IPS DF 4.7 (cell line): ENCODE results near the gene VWCE.

ENCODE experiments used
- DNase-seq: peaks from one replicate; pipeline ENCODE4 v3.0.0-alpha.2; 2013; ENCODE audit warnings: low spot score; ENCODE audit errors: extremely low read depth

Gene VWCE

GRCh38 chr11:61287338-61287977 lies 7.7 kb downstream of the VWCE start:
- DNase-seq: no peak

- no peak for DNase-seq
Measured at GRCh38 chr11:61283613-61284012, 11.5 kb downstream of the VWCE start.

DNA sequence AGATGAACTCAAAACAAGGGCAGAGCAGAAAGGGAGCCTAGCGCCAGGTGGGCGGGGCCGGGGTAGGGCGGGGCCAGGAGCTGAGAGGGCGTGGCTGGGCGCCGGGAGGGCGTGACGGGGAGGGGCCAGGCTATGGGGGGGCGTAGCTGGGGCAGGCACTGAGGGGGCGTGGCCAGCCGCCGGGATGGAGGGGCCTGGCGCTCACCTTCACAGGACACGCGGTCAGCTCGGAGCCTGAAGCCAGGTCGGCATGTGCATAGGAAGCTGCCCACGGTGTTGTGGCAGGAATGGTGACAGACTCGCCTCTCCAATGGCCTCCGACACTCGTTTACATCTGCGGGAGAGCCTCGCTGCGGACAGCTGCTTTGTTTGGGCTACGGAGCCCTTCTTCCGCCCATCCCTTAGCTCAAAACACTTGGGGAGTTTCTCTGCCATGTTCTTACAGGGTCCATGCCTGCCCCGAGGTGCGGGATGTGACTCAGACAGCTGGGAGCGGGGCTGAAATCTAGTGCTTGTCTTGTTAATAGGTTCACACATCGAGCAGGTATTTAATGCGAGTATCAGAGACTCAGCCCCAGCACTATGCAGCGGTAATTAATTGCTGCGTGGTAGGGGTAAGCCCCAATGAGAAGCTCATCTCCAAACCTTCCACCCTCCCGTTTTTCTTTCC lies 13.4 kb downstream of the VWCE start:
- no peak for DNase-seq

GRCh38 chr11:61280883-61281580 lies 14.1 kb downstream of the VWCE start:
- DNase-seq: no peak

GRCh38 chr11:61279934-61280659 lies 15.0 kb downstream of the VWCE start:
- DNase-seq: no peak

DNA sequence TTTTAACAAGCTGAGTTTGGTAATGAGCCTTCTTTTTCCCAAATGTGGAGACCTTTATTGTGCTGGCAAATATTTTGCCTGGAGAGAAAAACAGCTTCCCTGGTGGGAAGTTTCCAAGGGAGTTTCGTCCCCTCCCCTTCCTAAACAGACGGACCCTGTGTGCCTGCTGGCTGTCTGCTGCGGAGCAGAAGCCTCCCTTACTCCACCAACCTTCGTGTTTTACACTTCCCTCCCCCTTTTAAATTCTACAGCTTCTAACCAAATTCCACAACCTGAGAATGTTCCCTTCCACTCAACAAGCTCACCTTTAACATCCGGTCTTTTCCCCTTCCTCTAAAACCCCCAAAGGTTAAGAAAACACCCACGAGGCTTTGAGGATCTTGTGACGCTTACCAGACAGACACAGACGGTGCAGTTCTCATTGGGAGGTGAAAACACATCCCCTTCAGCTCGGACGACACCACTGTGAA lies 17.1 kb downstream of the VWCE start:
- DNase-seq: no peak

- no peak for DNase-seq
Measured at GRCh38 chr11:61277186-61278000, 17.7 kb downstream of the VWCE start.

GRCh38 chr11:61275191-61275590 lies 19.9 kb downstream of the VWCE start:
- no peak for DNase-seq

- no peak for DNase-seq
Measured at GRCh38 chr11:61274084-61274483, 21.0 kb downstream of the VWCE start.

- DNase-seq: no peak
Measured at GRCh38 chr11:61273178-61274078, 21.7 kb downstream of the VWCE start.

DNA sequence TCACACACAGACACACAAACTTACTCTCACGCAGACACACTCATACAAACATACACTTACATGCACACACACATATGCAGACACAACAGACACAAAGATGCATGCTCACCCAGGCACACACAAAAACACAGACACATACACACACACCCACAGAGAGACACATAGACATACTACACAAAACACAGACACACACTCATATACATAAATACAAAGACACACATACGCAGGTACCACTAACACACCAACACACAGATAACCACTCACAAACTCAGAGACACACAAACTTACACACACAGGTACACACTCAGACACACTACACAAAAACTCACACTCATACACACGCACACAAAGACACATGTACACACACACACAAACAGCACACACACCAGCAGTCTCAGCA lies 22.4 kb downstream of the VWCE start:
- DNase-seq: no peak

- no peak for DNase-seq
Measured at GRCh38 chr11:61270354-61271076, 24.6 kb downstream of the VWCE start.

- no peak for DNase-seq
Measured at GRCh38 chr11:61268588-61269250, 26.4 kb downstream of the VWCE start.

DNA sequence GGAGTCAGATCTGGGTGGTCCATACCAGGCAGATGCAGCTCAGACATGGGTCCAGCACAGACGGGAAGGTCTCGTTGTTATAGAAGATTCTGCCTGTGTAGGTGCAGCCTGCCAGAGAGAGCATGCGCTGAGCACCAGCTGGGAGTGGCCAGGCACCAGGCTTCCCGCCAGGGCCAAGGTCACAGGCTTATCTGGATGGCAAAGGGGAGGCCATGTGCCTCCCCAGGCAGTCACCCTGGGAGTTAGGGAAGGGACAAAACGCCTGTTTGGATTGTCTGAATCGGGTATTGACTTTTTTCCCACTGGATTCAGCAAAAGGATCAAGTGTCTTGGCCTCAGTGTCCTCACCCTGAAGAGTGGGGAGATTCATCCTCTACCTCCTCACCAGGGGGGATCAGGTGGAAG lies 27.7 kb downstream of the VWCE start:
- no peak for DNase-seq

DNA sequence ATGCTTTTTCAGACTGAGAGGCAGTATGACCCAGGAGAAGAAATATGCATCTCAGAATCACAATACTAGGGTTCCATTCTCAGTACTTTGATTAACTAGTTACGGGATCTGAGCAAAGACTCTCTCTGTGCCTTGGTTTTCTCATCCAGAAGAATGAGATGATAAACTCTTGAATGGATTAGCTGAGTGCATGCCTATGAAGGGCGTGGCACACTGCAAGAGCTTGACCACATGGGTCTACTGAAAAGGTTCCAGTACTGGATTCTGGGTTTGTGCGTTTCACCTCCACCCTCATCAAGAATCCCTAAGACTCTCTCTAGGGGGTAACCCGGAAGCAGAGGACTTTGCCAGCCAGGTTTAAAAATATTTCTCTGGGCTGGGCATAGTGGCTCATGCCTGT lies 28.5 kb downstream of the VWCE start:
- DNase-seq: no peak

GRCh38 chr11:61265357-61265756 lies 29.8 kb downstream of the VWCE start:
- DNase-seq: no peak

DNA sequence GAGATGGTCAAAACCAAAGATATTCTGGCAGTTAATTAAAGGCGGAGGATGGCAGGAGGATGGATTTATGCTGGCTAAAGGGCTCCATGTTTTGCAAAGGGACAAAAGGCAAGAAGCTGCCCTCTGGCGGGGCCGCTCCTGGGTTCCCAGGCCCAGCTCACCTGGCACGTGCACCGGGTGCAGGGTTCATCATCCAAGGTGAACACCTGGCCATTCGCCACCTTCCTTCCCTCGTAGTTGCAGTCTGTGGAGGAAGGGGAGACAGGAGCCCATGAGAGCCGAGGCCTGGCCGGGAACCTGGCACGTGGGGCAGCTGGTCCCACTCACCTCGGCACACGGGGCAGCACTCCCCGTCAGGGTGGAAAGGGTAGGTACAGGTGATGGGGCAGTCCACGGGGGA lies 30.3 kb downstream of the VWCE start:
- no peak for DNase-seq

DNA sequence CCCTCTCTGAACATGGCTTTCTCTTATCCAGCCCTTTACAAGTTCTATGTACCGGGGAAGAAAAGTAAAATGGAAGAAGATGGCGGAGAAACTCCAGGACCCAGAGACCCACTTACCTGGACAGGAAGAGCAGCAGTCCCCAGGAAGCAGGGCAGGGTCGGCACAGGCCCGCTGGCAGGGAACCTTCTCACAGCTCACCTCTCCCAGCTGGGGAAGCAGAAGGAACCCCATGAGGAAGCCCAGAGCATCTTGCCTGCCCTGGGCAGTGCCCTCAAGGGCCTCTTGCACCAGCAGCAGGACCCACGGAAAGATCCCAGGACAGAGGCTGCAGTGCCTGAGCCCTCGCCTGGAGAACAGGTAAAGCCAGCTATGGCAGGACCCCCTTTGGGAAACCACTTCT lies 30.7 kb downstream of the VWCE start:
- no peak for DNase-seq

DNA sequence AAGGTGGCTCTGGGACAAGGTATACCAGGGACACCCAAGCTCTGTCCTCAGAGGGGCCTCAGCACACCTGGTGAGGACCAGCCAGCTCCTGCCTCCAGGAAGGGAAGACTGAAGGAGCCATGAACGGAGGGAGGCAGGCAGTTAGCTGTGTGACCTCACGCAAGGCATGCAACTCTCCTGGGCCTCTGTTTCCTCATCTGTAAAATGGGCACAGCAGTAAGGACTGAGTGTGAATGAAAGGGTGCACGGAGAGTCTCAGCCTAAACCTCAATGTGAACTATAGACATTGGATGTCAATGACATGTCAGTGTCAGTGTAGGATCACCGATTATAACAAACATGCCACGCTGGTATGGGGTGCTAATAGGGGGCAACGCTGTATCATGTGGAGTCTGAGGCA lies 35.8 kb downstream of the VWCE start:
- no peak for DNase-seq
